ENCODE measurements around the gene DHRS3.

DNA sequence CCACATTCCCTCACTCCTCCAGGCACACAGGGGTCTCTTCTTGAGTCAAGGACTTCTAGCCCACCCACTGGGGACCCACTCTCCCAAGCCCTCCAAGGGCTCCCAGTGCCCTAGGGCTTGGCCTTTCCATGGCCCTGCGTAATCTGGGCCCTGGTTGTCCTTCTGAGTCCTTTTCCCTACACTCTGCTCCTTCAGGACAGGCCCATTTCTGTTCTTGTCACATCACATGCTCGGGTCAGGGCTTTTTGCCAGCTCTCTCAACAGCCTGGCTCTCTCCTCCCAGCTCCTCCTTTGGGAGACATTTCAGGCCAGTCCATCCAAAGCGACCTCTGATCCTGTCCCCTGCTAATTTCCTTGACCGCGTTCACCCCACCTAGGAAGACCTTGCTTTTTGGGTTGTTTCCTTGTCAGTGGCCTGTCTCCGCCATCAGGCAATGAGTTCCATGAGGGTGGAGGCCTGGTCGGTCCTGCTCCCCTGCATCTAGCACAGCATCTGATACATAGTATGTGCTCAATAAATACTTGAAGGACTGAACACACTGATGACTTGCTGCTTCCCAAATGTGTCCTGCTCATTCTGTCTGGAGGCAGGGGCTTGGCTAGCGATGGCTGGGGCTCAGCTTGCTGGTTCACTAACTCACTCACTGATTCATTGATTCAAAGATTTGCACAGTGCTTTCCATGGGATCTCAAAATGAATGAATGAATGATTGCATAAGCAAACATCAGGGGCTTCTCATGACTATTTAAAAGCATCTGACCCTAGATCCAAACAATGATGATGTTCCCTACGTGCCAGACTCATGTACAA is 44.8 kb downstream of the DHRS3 start:
- TF ChIP-seq TCF12 (IDR thresholded peaks at IDR 0.05) = no peak
- no peak for TF ChIP-seq ELF1 (IDR thresholded peaks at IDR 0.05)
- TF ChIP-seq USF1 (IDR thresholded peaks at IDR 0.05; ENCODE audit: borderline replicate concordance, low read depth) = no peak
- TF ChIP-seq NFIC (IDR thresholded peaks at IDR 0.05; ENCODE audit: borderline replicate concordance) = no peak
- TF ChIP-seq EP300 (IDR thresholded peaks at IDR 0.05; ENCODE audit: borderline replicate concordance in 1 of 2, low read depth in 1 of 2, low read length in 1 of 2) = no peak
- no peak for TF ChIP-seq RXRA (IDR thresholded peaks at IDR 0.05; ENCODE audit: borderline replicate concordance, low read depth)
